ENCODE data around the gene NKAIN2. TPM values are rescaled to one million over a fixed set of nuclear protein-coding genes. Genes with fewer than 3 reads are reported as not detected.

NKAIN2 gene
- total RNA-seq, 1 donor from 2014 or later: not detected

DNA sequence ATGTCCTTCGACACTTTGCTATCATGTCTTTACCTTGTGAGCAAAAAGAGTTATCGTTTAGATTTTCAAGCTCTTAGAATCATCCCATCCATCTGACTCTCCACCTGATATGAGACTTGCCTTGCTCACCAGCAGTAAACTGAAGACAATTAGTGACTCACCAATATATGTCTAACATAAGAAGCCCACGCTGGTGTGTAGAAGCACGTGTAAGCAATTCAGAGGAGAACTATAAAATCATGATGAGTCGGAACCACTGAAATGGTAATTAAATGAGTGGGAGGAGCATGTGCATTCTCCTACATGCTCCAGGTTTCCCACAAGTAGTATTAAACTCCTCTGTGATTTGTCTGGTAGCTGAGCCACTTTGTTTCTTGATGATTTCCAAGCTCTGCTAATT lies 977.0 kb downstream of the NKAIN2 start:
- Histone ChIP-seq H3K4me3 (no peak overlapping the region), H3K27me3 (no peaks in the 10 kb centered on the region), H3K9me3 (no peaks in the 10 kb centered on the region), H3K4me1 (no peaks in the 10 kb centered on the region), H3K27ac (no peak overlapping the region), H3K36me3 (no peaks in the 10 kb centered on the region)
- TF ChIP-seq, protein P1, sequence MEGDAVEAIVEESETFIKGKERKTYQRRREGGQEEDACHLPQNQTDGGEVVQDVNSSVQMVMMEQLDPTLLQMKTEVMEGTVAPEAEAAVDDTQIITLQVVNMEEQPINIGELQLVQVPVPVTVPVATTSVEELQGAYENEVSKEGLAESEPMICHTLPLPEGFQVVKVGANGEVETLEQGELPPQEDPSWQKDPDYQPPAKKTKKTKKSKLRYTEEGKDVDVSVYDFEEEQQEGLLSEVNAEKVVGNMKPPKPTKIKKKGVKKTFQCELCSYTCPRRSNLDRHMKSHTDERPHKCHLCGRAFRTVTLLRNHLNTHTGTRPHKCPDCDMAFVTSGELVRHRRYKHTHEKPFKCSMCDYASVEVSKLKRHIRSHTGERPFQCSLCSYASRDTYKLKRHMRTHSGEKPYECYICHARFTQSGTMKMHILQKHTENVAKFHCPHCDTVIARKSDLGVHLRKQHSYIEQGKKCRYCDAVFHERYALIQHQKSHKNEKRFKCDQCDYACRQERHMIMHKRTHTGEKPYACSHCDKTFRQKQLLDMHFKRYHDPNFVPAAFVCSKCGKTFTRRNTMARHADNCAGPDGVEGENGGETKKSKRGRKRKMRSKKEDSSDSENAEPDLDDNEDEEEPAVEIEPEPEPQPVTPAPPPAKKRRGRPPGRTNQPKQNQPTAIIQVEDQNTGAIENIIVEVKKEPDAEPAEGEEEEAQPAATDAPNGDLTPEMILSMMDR (IDR thresholded peaks at IDR 0.05): no peak
- ATAC-seq: no peak
- intact Hi-C loops (cut with DNase I): no loop called here
- DNase-seq: no peak

DNA sequence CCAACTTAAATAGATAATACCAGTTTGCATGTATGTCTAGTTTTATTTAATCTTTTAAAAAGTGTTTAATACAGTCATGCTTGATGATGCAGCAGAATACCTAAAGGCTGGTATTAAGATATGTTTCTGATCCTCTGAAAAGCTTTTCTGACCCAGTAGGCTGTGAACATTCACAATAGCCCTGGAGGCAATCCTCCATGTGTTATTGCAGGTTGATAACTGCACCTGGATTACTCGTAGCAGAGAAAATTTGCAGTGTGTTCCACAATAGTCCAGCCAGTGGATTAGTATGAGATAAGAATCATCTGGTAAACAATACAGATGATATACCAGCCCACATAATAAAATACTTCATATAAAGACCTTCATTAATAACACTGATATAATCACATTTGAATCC lies 979.7 kb downstream of the NKAIN2 start:
- no peaks in the 10 kb centered on the region for H3K9me3 ChIP-seq
- DNase-seq: no peak
- no peak for ATAC-seq
- TF ChIP-seq, protein P1 (IDR thresholded peaks at IDR 0.05): no peak
- H3K4me1 ChIP-seq: no peaks in the 10 kb centered on the region
- no peak overlapping the region for H3K4me3 ChIP-seq
- intact Hi-C loops (cut with DNase I): no loop called here
- no peak overlapping the region for H3K27ac ChIP-seq
- H3K27me3 ChIP-seq: no peaks in the 10 kb centered on the region
- no peaks in the 10 kb centered on the region for H3K36me3 ChIP-seq

DNA sequence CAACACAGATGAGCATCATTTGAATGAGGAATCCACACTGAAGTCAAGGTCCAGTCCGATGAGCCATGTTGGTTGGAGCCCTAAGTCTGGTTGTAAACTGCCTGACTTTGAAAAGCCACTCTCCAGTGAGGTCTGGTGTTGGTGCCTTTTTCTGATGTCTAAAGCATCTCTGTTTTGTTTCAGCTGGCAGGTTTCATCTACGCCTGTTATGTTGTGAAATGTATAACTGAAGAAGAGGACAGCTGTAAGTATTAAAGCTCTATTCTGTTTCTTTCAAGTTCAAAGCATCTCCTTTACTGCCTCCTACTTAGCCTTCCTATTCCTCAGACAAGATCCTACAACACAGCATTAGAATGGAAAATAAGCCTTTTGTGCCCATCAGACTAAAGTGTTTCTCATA lies 987.5 kb downstream of the NKAIN2 start:
- no peak for ATAC-seq
- no peaks in the 10 kb centered on the region for H3K9me3 ChIP-seq
- TF ChIP-seq, protein P1 (IDR thresholded peaks at IDR 0.05): no peak
- H3K27ac ChIP-seq: no peak overlapping the region
- no peaks in the 10 kb centered on the region for H3K36me3 ChIP-seq
- no peak overlapping the region for H3K4me3 ChIP-seq
- intact Hi-C loops (cut with DNase I): no loop called here
- H3K4me1 ChIP-seq: no peaks in the 10 kb centered on the region
- H3K27me3 ChIP-seq: no peaks in the 10 kb centered on the region
- DNase-seq: no peak

- TF ChIP-seq, protein P1 (IDR thresholded peaks at IDR 0.05): no peak
- H3K4me3 ChIP-seq: no peak overlapping the region
- intact Hi-C loops (cut with DNase I): no loop called here
- ATAC-seq (no peak), DNase-seq (no peak)
- no peaks in the 10 kb centered on the region for H3K9me3 ChIP-seq
- no peaks in the 10 kb centered on the region for H3K27me3 ChIP-seq
- no peak overlapping the region for H3K27ac ChIP-seq
- no peaks in the 10 kb centered on the region for H3K4me1 ChIP-seq
- no peaks in the 10 kb centered on the region for H3K36me3 ChIP-seq
These were observed 988.7 kb downstream of the NKAIN2 start for GRCh38 chr6:124792386-124792785.

DNA sequence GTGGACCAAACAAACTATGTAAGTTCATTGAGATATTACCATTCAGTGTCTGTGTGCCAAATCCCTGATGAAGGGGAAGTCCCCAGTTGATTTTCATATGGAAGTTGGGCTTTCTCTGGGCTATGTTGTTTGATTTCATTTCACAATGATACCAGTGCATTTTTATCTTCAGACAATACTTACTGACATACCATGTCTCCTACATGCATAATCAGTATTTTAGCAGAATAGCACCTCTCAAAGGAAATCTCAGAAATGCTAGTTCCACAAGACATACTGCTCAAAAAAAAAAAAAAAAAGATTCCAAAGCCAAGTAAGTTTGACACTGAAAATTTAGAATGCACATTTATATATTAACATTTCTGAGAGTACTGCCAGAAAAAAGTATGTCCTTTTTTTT lies 989.7 kb downstream of the NKAIN2 start:
- Histone ChIP-seq H3K27me3 (no peaks in the 10 kb centered on the region), H3K9me3 (no peaks in the 10 kb centered on the region), H3K4me3 (no peak overlapping the region), H3K36me3 (no peaks in the 10 kb centered on the region), H3K4me1 (no peaks in the 10 kb centered on the region), H3K27ac (no peak overlapping the region)
- no peak for ATAC-seq
- TF ChIP-seq, protein P1 (IDR thresholded peaks at IDR 0.05): no peak
- DNase-seq: no peak
- intact Hi-C loops (cut with DNase I): no loop called here
